ENCODE measurements around the gene GPRIN3.

GPRIN3 gene

GRCh38 chr4:89307446-89308160 is at the start of gene GPRIN3:
GPRIN3 (minus strand) TSS chr4:89307800; CDS start chr4:89250110, 57,690 bp downstream.
- Histone ChIP-seq H3K9me3 (no peaks in the 10 kb centered on the region), H3K36me3 (replicated peaks) (no peaks in the 10 kb centered on the region), H3K4me1 (peaks cover 8% of the 10 kb centered on the region), H3K4me3 (peak within 1 kb of the TSS; percentile 53), H3K27me3 (ENCODE audit: low read depth) (no peaks in the 10 kb centered on the region)
- in situ Hi-C loops (cut with MboI; ENCODE audit: low sequenced_read_pairs), result no loop called here
- peak; percentile 38 to 84 for DNase-seq (ENCODE audit: low spot score in 2 of 2)

DNA sequence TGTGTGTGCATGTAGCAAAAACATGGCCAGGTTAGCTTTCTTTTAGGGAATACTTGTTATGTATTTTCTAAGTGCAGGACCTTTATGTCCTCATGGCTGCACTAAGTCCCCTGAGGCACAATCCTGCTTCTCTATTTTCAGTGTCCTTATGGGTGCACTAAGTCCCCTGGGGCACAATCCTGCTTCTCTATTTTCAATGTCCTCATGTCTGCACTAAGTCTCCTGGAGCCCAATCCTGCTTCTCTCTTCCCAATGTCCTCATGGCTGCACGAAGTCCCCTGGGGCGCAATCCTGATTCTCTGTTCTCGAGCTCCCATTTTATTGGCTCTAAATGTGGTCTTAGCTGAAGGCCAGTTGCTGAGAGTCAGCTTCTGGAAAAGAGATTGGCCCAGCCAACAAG is 49.7 kb upstream of the GPRIN3 start:
- H3K9me3 ChIP-seq, result no peaks in the 10 kb centered on the region
- peak in 1 of 2 experiments; percentile 11 for DNase-seq (ENCODE audit: low spot score in 2 of 2)
- no peaks in the 10 kb centered on the region for H3K36me3 ChIP-seq (replicated peaks)
- H3K27me3 ChIP-seq (ENCODE audit: low read depth), result no peaks in the 10 kb centered on the region
- in situ Hi-C loops (cut with MboI; ENCODE audit: low sequenced_read_pairs), result no loop called here
- H3K4me3 ChIP-seq, result no peak overlapping the region
- no peaks in the 10 kb centered on the region for H3K4me1 ChIP-seq

DNA sequence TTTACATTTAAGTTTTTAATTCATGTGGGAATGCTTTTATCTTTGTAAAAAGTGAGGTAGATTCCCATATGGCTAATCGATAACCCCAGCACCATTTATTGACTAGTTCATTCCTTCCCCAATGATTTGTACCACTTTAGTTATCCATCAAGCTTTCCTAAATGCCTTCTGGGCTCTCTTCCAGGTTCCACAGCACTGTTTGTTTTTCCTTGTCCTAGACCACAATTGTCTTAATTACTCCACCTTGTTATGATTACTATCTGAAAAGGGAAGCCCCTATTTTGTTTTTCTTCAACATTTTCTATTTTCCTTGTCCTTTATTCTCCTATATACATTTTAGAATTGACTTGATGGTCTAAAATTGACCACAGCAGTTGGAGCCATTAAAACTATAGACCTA is 48.5 kb upstream of the GPRIN3 start:
- H3K36me3 ChIP-seq (replicated peaks), result no peaks in the 10 kb centered on the region

GRCh38 chr4:89353514-89353913 is 45.9 kb upstream of the GPRIN3 start:
- no peak for DNase-seq (ENCODE audit: low spot score in 2 of 2)
- Histone ChIP-seq H3K27me3 (ENCODE audit: low read depth) (no peaks in the 10 kb centered on the region), H3K9me3 (no peaks in the 10 kb centered on the region), H3K4me1 (no peaks in the 10 kb centered on the region), H3K36me3 (replicated peaks) (no peaks in the 10 kb centered on the region), H3K4me3 (no peak overlapping the region)
- in situ Hi-C loops (cut with MboI; ENCODE audit: low sequenced_read_pairs), result no loop called here

More for the DNA sequence above, 48.5 kb upstream of the GPRIN3 start:
- H3K4me3 ChIP-seq, result no peak overlapping the region
- no peaks in the 10 kb centered on the region for H3K9me3 ChIP-seq
- no peaks in the 10 kb centered on the region for H3K4me1 ChIP-seq
- no peak for DNase-seq (ENCODE audit: low spot score in 2 of 2)
- in situ Hi-C loops (cut with MboI; ENCODE audit: low sequenced_read_pairs), result no loop called here
- no peaks in the 10 kb centered on the region for H3K27me3 ChIP-seq (ENCODE audit: low read depth)

DNA sequence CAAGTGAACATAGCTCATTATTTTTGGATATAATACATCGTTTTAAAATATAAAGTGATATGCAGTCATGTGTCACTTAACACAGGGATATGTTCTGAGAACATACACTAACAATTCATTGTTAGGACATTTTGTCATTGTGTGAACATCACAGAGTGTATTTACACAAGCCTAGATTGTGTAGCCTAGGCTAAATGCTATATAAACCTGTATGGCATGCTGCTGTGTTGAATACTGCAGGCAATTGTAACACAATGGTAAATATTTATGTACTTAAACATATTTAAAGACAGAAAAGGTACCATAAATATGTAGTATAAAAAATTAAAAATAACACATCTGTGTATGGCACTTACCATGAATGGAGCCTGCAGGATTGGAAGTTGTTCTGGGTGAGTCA is 44.9 kb upstream of the GPRIN3 start:
- H3K36me3 ChIP-seq (replicated peaks), result no peaks in the 10 kb centered on the region
- in situ Hi-C loops (cut with MboI; ENCODE audit: low sequenced_read_pairs), result no loop called here
- no peak overlapping the region for H3K4me3 ChIP-seq
- no peaks in the 10 kb centered on the region for H3K27me3 ChIP-seq (ENCODE audit: low read depth)
- H3K9me3 ChIP-seq, result no peaks in the 10 kb centered on the region
- H3K4me1 ChIP-seq, result no peaks in the 10 kb centered on the region
- no peak for DNase-seq (ENCODE audit: low spot score in 2 of 2)

DNA sequence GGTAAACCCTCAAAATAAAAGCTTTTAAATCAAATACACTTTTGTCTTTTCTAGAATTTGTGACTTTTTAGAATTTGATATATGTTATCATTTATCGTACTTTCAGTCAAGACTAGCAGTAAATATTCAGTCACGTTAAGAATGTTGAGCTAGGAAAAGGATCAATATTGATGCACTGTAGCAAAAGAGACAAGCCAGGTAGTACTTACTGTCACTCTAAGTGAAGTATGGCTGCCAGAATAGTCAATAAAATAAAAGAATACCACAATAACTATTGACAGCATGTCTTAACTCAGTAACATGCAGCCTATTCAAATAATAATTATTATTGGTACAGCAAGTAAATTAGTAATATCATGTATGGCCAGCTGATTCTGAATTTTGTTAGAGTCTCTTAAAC is 43.6 kb upstream of the GPRIN3 start:
- Histone ChIP-seq H3K4me1 (no peaks in the 10 kb centered on the region), H3K27me3 (ENCODE audit: low read depth) (no peaks in the 10 kb centered on the region)
- in situ Hi-C loops (cut with MboI; ENCODE audit: low sequenced_read_pairs), result no loop called here

GRCh38 chr4:89347363-89348025 is 39.9 kb upstream of the GPRIN3 start:
- no peaks in the 10 kb centered on the region for H3K4me1 ChIP-seq
- in situ Hi-C loops (cut with MboI; ENCODE audit: low sequenced_read_pairs), result no loop called here
- H3K4me3 ChIP-seq, result no peak overlapping the region
- H3K36me3 ChIP-seq (replicated peaks), result no peaks in the 10 kb centered on the region
- no peaks in the 10 kb centered on the region for H3K9me3 ChIP-seq
- H3K27me3 ChIP-seq (ENCODE audit: low read depth), result no peaks in the 10 kb centered on the region
- DNase-seq (ENCODE audit: low spot score in 2 of 2), result no peak

More for the DNA sequence above, 43.6 kb upstream of the GPRIN3 start:
- no peaks in the 10 kb centered on the region for H3K36me3 ChIP-seq (replicated peaks)
- H3K4me3 ChIP-seq, result no peak overlapping the region
- DNase-seq (ENCODE audit: low spot score in 2 of 2), result no peak
- H3K9me3 ChIP-seq, result no peaks in the 10 kb centered on the region

DNA sequence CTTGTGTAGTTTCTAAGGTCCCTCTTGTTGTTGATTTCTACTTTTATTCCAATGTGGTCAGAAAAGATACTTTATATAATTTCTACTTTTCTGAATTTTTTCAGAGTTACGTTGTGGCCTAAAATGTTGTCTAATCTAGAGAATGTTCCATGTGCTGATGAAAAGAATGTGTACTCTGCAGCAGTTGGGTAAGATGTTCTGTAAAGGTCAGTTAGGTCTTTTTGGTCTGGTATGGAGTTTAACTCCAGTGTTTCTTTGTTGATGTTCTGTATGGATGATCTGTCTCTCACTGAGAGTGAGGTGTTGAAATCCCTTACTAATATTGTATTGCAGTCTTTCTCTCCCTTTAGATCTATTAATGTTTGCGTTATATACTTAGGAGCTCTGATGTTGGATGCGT is 37.0 kb upstream of the GPRIN3 start:
- no peaks in the 10 kb centered on the region for H3K4me1 ChIP-seq
- in situ Hi-C loops (cut with MboI; ENCODE audit: low sequenced_read_pairs), result no loop called here
- H3K9me3 ChIP-seq, result no peaks in the 10 kb centered on the region
- DNase-seq (ENCODE audit: low spot score in 2 of 2), result no peak
- no peaks in the 10 kb centered on the region for H3K27me3 ChIP-seq (ENCODE audit: low read depth)
- H3K4me3 ChIP-seq, result no peak overlapping the region
- no peaks in the 10 kb centered on the region for H3K36me3 ChIP-seq (replicated peaks)

GRCh38 chr4:89338206-89338605 is 30.6 kb upstream of the GPRIN3 start:
- in situ Hi-C loops (cut with MboI; ENCODE audit: low sequenced_read_pairs), result no loop called here
- Histone ChIP-seq H3K4me3 (no peak overlapping the region), H3K27me3 (ENCODE audit: low read depth) (peaks cover 9% of the 10 kb centered on the region), H3K9me3 (no peaks in the 10 kb centered on the region), H3K36me3 (replicated peaks) (no peaks in the 10 kb centered on the region), H3K4me1 (no peaks in the 10 kb centered on the region; the same call in 1 of the 2 replicates)
- no peak for DNase-seq (ENCODE audit: low spot score in 2 of 2)

- in situ Hi-C loops (cut with MboI; ENCODE audit: low sequenced_read_pairs), result no loop called here
- Histone ChIP-seq H3K27me3 (ENCODE audit: low read depth) (peaks cover 9% of the 10 kb centered on the region), H3K4me3 (no peak overlapping the region), H3K4me1 (no peaks in the 10 kb centered on the region; the same call in 1 of the 2 replicates), H3K9me3 (no peaks in the 10 kb centered on the region), H3K36me3 (replicated peaks) (no peaks in the 10 kb centered on the region)
- DNase-seq (ENCODE audit: low spot score in 2 of 2), result no peak
Observed at GRCh38 chr4:89337681-89338080, 30.1 kb upstream of the GPRIN3 start.

DNA sequence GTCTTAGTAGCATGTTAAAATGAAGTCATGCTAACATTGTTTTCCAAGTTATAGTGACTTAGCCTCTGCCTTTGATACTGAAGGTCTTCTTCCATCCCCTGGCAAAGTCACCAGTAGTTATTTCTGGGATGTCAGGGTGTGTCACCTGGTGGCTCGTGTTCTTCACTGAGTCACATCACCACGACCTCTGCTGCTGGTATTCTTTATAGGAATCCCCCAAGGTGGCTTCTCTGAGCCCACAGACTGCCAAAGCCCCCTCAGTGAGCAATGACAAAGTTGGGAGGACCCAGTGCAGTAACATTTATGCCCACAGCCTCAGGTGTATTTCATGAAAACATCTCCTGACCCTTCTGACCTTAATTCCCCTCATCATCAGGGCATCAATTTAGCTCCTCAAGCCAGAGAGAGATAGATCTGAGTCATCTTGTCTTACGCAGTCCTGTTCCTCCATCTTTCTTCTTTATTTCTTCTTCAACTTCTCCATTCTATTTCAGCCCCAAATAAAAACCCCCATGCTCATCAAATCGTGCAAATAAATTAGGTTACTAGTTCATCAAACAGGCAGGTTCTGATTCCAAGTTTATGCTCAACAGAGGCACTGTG is 29.3 kb upstream of the GPRIN3 start:
- no peaks in the 10 kb centered on the region for H3K9me3 ChIP-seq
- no peak for DNase-seq (ENCODE audit: low spot score in 2 of 2)
- no peaks in the 10 kb centered on the region; the same call in 1 of the 2 replicates for H3K4me1 ChIP-seq
- H3K4me3 ChIP-seq, result no peak overlapping the region
- peaks cover 9% of the 10 kb centered on the region for H3K27me3 ChIP-seq (ENCODE audit: low read depth)
- in situ Hi-C loops (cut with MboI; ENCODE audit: low sequenced_read_pairs), result no loop called here
- H3K36me3 ChIP-seq (replicated peaks), result no peaks in the 10 kb centered on the region

- in situ Hi-C loops (cut with MboI; ENCODE audit: low sequenced_read_pairs), result no loop called here
Observed at GRCh38 chr4:89334830-89335229, 27.2 kb upstream of the GPRIN3 start.

GRCh38 chr4:89334311-89334710 is 26.7 kb upstream of the GPRIN3 start:
- no peak overlapping the region for H3K4me3 ChIP-seq
- no peaks in the 10 kb centered on the region for H3K9me3 ChIP-seq
- no peaks in the 10 kb centered on the region for H3K36me3 ChIP-seq (replicated peaks)
- no peaks in the 10 kb centered on the region; the same call in 1 of the 2 replicates for H3K4me1 ChIP-seq
- DNase-seq (ENCODE audit: low spot score in 2 of 2), result peak in 1 of 2 experiments; percentile 40
- H3K27me3 ChIP-seq (ENCODE audit: low read depth), result peaks cover 7% of the 10 kb centered on the region
- in situ Hi-C loops (cut with MboI; ENCODE audit: low sequenced_read_pairs), result no loop called here

More at GRCh38 chr4:89334830-89335229, 27.2 kb upstream of the GPRIN3 start:
- H3K36me3 ChIP-seq (replicated peaks), result no peaks in the 10 kb centered on the region
- no peak for DNase-seq (ENCODE audit: low spot score in 2 of 2)
- H3K4me3 ChIP-seq, result no peak overlapping the region
- no peaks in the 10 kb centered on the region; the same call in 1 of the 2 replicates for H3K4me1 ChIP-seq
- peaks cover 9% of the 10 kb centered on the region for H3K27me3 ChIP-seq (ENCODE audit: low read depth)
- H3K9me3 ChIP-seq, result no peaks in the 10 kb centered on the region
